EH (cell line): ENCODE data around the gene ARF3.
A peak's percentile ranks its signal among the peaks of the same experiment; 100 is the strongest.

ENCODE experiments used
- DNase-seq: peaks from one replicate; pipeline ENCODE4 v3.0.0-alpha.2; 2015; ENCODE audit warnings: low read depth

The ARF3 gene

DNA sequence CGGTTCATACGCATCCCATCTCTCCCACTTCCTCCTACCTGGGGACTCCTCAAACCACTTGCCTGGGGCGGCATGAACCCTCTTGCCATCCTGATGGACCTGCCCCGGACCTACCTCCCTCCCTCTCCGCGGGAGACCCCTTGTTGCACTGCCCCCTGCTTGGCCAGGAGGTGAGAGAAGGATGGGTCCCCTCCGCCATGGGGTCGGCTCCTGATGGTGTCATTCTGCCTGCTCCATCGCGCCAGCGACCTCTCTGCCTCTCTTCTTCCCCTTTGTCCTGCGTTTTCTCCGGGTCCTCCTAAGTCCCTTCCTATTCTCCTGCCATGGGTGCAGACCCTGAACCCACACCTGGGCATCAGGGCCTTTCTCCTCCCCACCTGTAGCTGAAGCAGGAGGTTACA is 24.5 kb upstream of the ARF3 start:
- no peak for DNase-seq

DNA sequence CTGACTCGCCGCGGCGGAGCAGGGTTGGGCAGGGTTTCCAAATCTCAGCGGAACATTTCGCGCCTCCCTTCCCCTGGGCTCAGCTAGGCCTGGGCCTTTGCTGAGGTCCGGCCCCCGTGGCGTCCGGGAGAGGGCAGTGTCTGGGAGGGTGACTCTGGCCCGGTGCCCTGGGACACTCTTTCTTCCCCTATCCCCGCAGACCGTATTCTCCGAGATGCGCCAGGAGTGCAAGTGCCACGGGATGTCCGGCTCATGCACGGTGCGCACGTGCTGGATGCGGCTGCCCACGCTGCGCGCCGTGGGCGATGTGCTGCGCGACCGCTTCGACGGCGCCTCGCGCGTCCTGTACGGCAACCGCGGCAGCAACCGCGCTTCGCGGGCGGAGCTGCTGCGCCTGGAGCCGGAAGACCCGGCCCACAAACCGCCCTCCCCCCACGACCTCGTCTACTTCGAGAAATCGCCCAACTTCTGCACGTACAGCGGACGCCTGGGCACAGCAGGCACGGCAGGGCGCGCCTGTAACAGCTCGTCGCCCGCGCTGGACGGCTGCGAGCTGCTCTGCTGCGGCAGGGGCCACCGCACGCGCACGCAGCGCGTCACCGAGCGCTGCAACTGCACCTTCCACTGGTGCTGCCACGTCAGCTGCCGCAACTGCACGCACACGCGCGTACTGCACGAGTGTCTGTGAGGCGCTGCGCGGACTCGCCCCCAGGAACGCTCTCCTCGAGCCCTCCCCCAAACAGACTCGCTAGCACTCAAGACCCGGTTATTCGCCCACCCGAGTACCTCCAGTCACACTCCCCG is 23.9 kb upstream of the ARF3 start:
- DNase-seq, result no peak

DNA sequence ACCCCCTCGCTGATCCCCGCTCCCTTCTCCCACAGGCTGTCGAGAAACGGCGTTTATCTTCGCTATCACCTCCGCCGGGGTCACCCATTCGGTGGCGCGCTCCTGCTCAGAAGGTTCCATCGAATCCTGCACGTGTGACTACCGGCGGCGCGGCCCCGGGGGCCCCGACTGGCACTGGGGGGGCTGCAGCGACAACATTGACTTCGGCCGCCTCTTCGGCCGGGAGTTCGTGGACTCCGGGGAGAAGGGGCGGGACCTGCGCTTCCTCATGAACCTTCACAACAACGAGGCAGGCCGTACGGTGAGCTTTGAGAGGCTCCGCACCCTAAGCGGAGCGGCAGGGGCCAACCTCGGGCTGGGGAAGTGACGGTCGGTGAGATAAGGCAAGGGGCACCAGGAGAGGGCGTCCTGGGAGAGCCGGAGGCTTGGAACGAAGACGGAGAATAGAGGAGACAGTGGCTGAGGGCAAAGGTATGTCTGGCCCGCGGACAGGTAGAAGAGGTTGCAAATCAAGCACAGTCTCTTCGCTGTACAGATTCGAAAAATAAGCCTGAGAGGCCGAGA is 23.2 kb upstream of the ARF3 start:
- DNase-seq, result no peak

- DNase-seq, result no peak
Observed at GRCh38 chr12:48979602-48980388, 22.5 kb upstream of the ARF3 start.

DNA sequence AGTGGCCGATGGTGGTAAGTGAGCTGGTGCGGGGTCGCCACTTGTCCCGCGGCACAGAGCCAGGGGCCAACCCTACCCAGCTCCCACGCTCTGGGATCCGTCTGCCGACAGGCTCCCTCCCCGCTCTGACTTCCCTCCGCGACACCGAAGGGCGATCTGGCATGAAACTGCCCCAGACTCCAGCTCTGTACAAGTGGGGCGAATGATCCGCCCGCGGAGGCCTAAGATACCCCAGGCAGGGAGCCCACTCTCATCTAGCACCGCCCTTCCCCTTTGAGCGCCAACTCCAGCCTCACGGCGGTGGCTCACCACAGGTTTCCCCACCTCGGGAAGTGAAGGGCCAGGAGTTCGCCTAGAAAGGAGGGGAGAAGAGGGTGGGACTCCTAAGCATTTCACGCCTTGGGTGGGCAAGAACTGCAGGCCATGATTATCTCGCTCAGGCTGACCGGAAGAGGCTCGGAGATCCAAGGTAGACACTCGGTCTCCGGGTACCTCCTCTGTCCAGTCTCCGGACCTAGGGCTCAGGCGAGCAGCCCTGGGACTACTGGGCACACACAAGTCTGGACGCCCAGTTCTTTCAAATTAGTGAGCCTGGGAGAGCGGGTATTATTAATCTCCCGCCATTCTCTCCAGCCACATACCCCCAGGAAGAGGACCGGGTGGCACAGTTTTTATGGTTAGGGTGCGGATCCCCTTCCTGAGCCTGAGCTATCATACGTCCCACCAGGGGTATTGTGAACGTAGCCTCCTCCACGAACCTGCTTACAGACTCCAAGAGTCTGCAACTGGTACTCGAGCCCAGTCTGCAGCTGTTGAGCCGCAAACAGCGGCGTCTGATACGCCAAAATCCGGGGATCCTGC is 21.7 kb upstream of the ARF3 start:
- no peak for DNase-seq

DNA sequence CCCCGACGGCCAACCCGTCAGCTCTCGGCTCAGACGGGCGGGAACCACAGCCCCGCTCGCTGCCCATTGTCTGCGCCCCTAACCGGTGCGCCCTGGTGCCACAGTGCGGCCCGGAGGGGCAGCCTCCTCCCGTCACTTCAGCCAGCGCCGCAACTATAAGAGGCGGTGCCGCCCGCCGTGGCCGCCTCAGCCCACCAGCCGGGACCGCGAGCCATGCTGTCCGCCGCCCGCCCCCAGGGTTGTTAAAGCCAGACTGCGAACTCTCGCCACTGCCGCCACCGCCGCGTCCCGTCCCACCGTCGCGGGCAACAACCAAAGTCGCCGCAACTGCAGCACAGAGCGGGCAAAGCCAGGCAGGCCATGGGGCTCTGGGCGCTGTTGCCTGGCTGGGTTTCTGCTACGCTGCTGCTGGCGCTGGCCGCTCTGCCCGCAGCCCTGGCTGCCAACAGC is 21.0 kb upstream of the ARF3 start, which contains the start of gene WNT1:
WNT1 (plus strand) TSS at position 32 of the 450 bp plus-strand sequence; CDS start at position 361, 329 bp downstream.
- DNase-seq, result no peak

- peak; percentile 69 for DNase-seq
Observed at GRCh38 chr12:48977290-48978281, 20.3 kb upstream of the ARF3 start.

GRCh38 chr12:48973941-48974673 is 16.8 kb upstream of the ARF3 start:
- peak; percentile 46 for DNase-seq

DNA sequence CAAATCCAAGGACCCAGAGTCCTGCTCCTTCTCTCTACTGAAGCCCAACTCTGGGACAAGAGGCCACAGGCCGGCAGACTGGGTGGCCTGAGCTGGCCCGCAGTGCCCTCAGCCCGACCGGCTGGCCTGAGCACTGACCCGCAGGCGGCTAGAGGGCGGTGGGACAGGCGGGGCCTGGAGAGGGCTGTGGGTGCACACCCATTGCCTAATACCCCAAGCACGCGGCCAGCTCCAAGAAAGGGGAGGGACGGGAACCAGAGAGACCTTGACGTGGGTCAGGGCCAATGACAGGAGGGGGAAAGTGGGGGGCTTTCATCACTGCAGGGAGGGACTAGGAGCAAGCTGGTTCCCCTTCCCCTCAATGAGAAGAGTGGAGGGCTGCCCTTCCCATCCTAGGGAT is 16.2 kb upstream of the ARF3 start:
- DNase-seq, result no peak

DNA sequence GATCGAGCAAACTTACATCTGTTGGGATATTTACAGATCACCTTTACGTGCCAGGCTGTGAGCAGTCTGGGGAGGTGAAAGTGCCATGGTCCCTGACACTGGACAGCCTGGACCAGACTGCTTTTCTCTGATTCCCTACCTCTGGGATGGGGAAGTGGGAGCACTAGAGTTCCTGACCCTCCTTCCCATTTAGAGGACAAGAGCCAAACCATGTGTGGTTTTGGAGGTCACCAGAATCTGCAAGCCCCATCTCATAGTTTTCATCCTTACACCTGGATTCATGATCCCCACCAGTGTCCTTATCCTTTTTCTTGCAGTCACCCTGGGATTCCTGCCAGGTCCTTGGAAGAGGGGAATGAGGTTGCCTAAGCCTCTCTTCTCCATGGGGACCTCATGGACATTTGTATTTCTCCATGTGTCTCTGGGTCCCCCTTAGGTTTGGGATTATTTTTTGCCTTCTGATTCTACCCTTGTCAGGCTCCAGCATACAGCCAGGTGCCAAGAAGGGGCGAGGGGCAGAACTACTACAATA is 15.7 kb upstream of the ARF3 start:
- DNase-seq, result no peak

- peak; percentile 78 for DNase-seq
Observed at GRCh38 chr12:48972213-48972951, 15.1 kb upstream of the ARF3 start.

GRCh38 chr12:48970702-48971334 is 13.5 kb upstream of the ARF3 start:
- no peak for DNase-seq

DNA sequence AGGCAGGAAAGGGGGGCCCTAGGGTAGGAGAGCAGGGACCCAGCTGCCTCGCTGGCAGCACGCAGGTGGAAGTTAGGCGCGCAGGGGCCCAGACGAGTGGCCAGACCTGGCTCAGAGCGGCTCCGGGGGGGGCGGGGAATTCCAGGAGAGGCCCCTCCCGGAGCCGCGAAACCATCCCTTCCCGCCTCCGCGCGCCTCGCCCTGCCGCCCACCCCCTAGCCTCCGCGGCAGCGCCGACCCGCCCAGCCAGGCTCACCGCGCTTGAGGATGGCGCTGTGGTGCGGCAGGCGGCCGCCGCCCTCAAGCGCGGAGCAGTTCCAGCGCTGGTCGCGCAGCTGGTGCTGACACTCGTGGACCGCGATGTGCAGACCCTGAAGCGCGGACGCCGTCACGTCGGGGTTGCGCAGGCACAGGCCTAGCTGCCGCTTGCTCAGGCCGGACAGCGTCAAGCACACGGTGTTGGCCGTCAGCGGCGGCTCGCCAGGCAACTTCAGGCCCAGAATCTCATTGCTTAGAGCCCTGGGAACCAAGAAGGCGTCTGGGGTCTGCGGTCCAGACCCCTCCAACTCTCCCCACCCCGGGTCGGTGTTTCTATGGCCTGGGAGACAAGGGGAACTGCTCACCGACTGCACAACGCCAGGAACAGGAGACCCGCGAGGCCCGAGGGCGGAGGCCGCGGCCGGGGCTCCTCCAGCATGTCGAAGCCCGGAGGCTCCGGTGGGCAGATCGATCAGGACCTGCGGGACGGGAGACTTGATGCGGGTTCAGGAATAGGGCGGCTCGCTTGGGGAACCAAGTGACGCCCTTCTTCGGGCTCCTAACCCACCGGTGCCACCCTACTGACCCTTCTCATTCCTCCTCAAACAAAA is 12.8 kb upstream of the ARF3 start:
- no peak for DNase-seq

GRCh38 chr12:48969160-48969771 is 12.0 kb upstream of the ARF3 start:
- no peak for DNase-seq

GRCh38 chr12:48968467-48968866 is 11.2 kb upstream of the ARF3 start:
- DNase-seq, result no peak

- no peak for DNase-seq
Observed at GRCh38 chr12:48967991-48968390, 10.7 kb upstream of the ARF3 start.
